ENCODE results near the gene CEBPB.

DNA sequence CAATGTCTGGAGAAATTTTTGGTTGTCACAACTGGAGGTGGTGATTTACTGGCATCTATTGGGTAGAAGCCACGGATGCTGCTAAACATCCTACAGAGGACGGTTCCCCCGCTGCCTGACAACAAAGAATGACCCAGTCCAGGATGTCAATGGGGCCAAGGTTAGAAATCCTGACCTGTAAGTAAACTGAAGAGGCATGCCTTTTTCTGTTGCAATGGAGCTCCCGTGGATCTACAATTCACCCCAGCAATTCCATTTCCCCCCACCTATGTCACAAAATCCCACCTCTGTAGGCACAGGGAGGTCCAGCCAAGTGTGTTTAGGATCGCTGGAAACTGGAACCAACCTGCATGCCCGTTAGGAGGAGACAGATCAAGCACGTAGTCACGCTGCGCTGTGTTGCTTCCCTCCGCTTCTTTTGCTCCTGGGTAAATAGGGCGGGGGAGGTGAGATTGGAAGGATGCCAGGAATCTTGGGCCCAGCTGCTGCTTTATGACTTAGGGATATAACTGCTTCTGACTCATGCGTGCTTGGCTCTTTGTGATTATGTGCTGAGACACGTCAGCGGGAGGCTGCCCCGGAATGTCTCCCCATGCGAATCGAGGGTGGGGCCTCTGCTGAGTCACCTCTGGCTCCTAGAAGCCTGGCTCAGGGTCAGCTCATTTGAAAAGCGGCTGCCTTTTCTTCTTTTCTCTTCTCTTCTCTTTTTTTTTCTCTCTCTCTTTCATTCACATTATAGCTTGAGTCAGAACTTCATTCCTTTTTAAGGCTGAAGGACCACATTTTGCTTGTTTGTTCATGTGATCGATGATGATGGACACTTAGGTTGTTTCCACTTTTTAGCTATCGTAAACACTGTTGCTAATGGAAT, 24.7 kb upstream of the CEBPB start:
- no peak for TF ChIP-seq CTCF (IDR thresholded peaks at IDR 0.05)
- TF ChIP-seq POLR2A (IDR thresholded peaks at IDR 0.05) = peak; percentile 46
